C1 segment of cervical spinal cord (tissue), 14 donors: ENCODE measurements around the gene UBTF.

Source experiments
- DNase-seq, 14 donors: peaks; one replicate each; lab custom pipeline; 2025; lab: John Stamatoyannopoulos, UW

The UBTF gene, protein sequence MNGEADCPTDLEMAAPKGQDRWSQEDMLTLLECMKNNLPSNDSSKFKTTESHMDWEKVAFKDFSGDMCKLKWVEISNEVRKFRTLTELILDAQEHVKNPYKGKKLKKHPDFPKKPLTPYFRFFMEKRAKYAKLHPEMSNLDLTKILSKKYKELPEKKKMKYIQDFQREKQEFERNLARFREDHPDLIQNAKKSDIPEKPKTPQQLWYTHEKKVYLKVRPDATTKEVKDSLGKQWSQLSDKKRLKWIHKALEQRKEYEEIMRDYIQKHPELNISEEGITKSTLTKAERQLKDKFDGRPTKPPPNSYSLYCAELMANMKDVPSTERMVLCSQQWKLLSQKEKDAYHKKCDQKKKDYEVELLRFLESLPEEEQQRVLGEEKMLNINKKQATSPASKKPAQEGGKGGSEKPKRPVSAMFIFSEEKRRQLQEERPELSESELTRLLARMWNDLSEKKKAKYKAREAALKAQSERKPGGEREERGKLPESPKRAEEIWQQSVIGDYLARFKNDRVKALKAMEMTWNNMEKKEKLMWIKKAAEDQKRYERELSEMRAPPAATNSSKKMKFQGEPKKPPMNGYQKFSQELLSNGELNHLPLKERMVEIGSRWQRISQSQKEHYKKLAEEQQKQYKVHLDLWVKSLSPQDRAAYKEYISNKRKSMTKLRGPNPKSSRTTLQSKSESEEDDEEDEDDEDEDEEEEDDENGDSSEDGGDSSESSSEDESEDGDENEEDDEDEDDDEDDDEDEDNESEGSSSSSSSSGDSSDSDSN

DNA sequence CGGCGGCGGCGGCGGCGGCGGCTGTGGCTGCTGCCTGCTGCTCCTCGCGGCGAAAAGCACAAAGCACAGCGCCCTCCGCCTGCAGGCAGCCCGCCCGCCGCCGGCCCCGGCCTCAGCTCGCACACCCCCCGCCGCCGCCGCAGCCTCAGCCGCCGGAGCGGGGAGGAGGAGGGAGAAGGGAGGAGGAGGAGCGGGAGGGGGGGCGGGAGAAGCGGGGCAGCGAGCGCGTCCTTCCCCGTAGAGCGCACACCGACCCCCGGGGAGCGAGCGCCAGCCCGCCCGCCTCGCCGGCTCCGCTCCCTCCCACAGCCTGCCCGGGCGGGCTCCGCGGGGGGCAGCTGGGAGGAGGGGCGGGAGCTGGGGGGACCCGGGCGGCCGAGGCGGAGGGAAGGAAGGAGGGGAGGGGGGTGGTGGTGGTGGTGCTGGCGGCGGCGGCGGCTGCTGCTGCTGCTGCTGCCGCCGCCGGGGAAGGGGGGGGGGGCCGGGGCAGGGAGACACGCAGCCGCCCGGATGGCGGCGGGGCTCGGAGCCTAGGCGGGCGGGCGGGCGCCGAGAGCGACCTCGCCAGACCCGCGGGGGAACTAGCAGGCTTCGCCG lies at the start of gene UBTF:
Gene UBTF, minus strand, starts transcription at position 60 of the 597 bp plus-strand sequence. CDS start 1,446 bp downstream, outside the sequence.
- DNase-seq: peak in 13 of 14 donors; percentile 33 to 86 (median 75)

DNA sequence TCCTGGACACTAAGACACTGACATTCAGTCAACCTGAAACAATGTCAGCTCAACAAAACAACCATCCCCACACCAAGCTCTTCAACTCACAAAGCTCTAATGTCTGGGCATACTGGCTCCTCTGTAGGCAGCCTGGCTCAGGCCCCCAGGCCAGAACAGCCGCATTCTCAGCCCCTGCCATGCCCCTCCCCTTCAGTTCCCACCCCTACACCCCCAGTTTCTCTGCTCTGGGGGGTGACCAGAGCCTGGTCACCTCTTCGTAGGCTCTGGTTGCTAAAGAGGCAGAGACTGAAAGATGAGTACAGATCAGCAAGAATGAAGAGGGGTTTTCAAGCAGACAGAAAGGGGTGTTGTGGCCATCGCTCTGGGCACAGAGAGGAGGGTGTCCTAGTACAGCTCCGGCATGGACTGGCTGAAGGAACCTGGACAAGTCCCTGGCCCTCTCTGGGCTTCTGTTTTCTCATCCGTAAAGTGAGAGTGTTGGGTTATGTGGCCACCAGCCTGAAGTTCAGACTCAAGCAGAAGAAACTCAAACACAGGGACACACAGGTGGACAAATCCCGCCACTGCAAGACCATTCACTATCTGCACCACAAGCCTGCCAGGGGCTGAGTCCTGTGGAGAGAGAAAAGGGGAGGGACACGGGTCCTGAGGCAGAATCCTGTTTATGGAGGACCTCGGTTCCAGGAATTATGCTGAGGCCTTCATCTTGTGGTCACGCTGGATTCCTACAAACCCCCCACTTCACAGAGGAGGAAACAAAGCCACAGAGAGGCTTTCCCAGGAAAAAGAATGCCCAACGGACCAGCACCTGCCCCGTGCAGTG lies 49.4 kb upstream of the UBTF start:
- no peak for DNase-seq

DNA sequence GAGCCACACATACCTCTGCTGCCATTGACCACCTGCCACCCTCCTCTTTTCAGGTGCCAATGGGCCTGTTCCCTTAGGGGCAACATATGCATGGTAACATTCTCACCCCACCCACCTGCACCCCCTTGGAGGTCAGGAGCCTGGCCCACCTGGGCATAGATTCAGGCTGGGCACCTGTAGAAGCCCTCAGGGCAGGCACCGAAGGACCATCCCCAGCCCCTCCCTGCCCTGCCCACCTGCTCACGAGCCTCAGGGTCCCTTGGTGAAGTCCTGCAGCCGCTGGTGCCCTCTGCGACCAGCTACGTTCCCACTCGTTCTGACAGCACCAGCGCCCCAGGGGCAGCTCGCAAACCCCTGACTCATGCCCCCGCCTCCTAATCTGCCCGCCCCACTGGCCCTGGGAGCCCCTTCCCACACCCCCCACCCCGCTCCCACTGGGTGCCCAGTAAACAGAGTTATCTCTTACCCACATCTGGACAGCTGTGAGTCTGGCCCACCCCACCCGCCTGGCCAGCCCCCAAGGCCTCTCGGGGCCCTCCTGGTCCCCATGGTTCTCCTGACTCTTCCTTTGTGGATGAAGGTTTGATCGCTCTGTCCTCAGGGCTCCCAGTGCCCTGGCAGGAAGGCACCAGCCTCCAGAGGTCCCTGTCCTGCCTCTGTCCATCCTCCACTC lies 48.5 kb upstream of the UBTF start, which contains the start of gene SLC4A1:
Gene SLC4A1, minus strand, starts transcription at position 318 of the 673 bp plus-strand sequence. CDS start 5,269 bp downstream, outside the sequence.
- no peak for DNase-seq

DNA sequence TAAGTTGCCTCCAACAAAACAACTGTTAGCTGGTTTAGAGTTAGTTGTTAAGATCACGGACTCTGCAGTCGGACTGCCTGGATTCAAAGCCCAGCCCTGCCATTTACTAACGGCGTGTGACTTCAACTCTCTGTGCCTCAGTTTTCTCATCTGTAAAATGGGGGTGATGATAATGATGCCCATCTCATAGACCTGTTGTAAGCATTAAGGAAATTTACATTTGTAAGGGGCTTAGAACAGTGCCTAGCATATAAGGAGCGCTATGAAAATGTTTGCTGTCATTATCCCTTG lies 47.6 kb upstream of the UBTF start:
- DNase-seq: no peak

DNA sequence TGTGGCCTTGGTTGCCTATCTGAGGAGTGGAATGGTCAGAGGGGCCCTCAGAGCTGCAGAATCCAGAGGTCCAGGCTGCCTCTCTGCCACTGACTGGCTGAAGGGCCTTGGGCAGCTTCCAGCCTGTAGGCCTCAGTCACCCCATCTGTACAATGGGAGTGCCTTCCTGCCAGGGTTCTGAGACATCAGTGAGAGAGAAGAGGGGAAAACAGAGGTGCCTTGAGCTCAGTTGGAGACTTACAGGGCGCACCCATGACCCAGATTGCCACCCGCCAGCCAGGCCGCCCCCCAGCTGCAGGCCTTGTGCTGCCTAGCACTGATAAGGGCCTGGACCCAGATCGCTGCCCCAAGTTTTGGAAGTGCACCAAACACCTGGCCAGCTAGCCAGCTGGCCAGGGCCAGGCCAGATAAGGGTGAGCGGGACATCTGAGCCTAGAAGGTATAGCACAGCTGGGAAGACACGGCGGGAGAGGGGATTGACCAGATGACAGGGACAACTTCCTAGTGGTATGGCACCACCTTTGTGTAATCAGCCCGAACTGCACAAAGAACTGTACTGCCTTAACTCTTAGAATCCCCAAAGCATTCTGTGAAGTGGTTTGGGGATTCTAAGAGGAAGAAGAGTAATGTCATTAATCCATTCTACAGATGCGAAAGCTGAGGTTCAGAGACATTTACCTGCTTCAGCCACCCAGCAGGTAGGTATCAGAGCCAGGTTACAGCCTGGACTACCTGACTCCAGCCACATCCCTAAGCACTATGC lies 47.1 kb upstream of the UBTF start:
- DNase-seq: no peak

DNA sequence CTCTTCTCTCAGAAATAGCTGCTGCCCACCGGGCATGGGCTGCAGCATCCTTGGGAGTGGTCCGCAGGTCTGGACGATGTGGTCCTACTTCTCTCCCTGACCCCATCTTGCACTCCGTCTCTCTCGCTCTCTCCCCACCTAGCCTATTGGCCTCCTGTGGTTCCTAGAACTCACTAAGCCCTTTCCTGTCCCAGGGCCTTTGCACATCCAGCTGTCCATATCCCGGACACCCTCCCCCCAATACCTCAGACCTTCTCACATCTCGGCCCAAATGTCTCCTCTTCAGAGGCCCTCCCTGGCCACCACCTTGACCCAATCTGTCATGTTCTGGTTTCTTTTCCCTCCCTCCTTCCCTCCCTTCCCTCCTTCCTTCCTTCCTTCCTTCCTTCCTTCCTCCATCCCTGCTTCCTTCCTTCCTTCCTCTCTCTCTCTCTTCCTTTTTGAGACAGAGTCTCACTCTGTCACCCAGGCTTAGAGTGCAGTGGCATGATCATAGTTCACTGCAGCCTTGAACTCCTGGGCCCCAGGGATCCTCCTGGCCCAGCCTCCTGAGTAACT lies 43.9 kb upstream of the UBTF start:
- DNase-seq: no peak

DNA sequence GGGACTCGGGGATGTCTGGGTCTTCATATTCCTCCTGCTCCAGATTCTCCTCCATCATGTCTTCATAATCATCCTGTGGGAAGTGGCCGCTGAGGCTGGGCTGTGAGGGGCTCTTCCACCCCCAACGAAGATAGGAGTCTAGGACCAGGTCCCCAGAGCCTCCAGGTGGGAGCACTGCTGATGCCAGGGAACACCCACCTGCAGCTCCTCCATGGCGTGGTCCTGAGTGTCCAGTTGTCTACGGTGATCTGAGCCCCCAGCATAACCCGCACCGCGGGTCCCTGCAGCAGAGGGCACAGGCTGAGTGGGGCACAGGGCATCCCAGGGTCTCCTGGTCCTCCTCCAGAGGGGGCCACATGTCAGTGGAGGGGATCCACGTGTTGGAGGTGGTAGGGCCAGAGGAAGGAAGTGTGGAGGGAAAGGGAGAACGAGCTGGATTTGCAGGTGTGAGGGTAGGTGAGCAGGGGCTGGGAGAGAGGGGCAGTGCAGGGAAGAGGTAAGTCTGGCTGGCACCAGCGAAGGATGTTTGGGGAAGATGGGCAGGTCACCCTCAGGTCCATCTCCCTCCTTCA lies 43.3 kb upstream of the UBTF start:
- no peak for DNase-seq

DNA sequence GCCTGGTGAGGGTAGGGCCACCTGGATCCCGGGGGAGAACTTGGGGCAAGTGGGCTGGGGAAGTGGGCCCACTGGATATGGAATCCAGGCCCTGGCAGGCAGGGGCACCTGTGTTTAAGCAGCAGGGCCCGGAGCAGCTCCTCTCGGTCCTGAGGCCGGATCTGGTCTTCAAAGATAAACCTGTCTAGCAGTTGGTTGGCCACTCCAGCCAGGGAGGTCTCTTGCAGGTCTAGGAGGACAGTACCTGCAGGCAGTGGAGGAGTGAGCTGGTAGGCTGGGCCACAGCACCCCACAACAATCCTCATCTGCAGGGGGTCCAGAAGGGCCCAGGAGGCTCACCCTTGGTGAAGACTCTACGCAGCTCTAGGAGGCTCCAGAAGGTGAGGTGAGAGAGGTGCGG lies 40.8 kb upstream of the UBTF start:
- DNase-seq: no peak

DNA sequence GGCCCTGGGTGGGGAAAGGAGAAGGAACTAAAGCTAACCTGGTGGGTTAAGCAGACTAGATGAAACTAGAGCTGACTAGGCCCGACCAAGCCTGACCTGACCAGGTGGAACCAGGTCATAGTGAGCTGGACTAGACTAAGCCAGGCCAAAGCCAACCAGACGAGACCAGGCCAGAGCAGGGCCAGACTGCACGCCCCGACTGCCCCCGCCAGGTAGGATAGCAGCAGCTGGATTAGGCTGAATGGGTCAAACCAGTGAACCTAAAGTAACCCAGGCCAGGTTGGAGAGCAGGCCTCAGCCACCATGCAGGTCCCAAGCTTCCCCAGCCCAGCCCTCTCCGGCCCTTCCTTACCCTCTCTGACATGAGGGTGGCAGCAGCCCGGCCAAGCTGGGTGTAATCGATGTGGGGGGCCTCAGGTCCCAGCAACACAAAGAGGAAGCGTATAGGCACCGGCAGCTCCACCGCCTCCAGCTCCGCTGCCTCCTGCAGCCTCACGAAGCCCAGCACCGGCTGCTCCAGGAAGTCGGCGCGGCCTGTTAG lies 39.4 kb upstream of the UBTF start:
- DNase-seq: no peak

DNA sequence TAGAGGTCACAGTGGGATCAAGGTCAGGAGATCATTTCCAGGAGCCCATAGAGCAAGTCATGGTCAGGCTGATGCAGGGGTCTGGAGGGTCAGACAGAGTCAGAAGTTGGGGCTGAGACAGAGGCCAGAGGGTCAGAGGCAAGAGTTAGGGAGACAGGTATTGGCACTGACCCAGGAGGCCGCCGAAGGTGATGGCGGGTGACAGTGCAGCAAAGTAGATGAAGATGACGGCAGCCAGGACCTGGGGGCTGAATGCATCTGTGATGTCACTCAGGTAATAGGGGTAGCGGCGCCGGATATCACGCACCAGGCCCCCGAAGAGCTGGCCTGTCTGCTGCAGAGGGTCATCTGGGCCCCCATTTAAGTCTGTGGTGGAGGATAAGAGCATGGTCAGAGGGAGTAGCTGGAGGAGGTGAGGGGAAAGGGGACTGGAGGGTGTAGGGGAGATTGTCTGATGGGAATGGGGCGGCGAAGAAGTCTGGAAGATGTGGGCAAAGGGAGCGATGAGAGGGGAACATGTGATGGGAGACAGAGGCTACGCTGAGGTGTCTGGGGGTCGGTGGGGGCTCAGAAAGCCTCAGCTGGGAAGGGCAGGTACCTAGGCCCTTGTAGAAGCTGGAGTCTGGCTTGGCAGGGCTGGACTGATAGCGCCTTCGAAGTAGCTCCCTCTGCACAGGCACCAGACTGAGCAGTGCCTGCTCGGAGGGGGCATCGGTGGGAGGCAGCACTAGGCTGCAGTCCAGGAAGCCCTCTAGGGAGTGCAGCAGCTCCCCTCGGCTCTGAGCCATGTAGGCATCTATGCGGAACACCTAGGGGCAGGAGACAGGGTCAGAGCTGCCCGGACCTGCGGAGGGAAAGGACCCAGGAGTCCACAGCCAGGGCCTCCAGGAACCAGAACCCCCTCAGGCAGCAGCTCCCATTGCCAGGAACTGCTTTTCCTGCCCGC lies 38.6 kb upstream of the UBTF start:
- no peak for DNase-seq

DNA sequence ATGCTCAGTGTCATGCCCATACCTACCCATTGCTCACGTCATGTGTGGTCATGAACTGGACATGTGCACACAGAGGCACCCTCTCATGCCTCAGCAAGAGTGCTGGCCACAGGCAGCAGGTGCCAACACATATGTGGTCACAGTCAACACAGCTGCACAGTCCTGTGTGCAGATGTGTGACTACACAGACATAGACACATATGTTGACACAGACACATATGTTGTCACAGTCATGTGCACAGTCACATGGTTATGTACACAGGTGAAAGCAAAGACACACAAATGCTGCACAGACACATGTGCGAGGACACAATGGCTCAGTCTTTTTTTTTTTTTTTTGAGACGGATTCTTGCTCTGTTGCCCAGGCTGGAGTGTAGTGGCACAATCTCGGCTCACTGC lies 37.2 kb upstream of the UBTF start:
- no peak for DNase-seq

DNA sequence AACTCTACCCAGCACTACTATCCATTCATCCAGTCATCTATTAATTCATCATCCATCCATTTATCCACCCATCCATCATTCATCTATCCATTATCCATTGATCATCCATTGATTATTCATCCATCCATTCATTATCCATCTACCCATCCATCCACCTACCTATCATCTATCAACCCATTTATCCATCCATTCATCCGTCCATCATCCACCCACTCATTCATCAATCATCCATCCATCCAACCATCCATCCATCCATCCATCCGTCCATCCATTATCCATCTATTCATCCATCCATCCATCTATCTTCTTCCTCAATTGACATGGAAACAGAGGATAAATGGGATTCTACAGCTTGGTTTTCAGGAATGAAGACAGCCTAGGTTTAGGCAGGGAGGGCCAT lies 36.4 kb upstream of the UBTF start:
- DNase-seq: no peak

DNA sequence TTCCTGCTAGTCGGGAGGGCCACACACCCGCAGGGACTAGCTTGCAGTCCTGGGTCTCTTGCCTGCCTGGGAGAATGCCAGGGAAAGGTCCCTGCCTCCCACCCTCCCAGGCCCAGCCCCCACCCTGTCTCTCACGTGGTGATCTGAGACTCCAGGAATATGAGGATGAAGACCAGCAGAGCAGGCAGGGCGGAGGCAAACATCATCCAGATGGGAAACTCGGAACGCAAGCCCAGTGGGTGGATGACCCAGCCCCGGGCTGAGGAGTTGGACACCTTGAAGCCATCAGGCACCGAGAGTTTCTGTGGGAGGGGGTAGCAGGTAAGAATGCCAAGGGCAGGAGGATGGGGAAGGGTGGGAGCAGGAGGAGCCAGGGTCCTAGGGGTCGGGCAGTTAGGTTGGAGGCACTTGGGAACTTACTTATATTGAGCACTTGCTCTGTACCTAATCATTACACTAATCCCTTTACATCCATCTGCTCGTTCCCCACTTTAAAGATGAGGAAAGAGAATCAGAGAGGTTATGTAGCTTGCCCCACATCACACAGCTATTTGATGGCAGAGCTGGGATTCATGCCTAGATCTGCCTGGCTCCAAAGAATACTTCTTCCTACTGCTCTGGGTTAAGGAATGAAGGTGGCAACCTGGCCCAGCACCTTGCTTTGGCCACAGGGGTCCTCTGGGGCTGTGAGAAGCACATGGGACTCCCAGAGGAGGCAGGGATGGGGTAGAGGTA lies 35.1 kb upstream of the UBTF start:
- no peak for DNase-seq

DNA sequence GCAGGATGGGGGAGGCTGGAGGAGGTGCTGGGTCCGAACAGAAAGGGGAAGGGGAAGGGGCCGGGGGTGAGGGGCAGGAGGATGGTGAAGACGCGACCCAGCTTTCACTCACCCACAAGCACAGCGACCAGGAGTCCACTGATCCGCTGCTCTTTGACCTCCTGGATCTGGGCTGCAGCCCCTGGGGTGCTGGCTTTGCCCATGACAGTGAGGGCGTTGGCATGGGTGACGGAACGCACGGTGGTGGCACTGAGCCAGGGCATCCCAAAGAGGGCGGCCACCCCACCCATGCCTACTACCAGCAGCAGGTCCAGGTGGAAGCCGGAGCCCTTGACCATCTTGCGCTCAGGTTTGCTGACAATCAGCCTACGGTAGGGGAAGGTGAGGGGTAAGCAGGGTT lies 33.5 kb upstream of the UBTF start:
- no peak for DNase-seq

DNA sequence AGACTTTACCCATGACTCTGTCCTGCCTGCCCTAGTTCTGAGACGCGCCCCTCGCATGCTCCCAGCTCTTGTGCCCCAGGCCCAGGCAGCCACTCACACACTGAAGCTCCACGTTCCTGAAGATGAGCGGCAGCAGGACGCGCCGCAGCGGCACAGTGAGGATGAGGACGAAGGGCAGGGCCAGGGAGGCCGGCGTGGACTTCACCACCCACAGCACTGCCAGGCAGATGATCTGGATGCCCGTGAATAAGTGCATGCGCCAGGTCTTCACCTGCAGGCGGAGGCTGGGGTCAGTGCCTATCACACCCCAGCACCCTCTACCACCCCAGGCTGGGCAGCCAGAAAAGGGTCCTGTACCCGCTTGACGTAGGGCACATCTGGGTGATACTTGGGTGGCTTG lies 31.6 kb upstream of the UBTF start:
- no peak for DNase-seq

DNA sequence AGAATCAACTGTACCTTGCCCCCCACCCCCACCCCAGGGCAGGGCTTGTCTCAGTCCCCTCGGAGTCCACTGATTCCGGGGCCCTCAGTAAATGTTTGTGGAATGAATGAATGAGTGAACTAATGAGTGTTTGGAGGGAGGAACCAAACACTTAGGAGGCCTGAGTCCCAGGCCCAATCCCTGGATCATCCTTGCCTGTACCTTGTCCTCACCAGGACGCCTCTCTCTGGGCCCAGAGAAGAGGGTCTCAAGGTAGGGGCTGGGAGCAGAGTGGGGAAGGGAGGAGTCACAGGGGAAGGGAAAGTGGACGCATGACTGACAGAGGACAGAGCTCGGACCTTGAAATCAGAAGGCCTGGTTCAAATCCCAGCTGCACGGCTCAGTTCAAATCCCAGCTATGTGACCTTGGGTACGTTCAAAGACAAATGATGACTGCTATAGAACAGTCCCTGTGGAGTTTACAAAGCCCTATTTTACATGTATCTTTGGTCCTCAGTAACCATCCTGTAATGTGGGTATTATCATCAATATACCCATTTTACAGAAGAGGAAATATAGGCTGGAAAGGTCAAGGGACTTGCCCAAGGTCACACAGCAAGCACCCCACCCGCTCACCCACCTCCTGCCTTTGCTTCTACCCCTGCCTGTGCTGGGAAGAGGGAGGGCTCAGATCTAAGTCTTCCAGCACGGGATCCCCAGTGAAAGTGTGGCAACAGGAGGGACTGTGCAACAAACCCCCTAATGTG lies 30.2 kb upstream of the UBTF start:
- DNase-seq: no peak
